D721Med (cell line): ENCODE data around the gene HIC1.

Source experiments
- DNase-seq: peaks from one replicate; pipeline ENCODE4 v3.0.0; 2011; ENCODE audit warnings: low spot score; ENCODE audit not compliant: insufficient read length
- FAIRE-seq: peaks from 2 replicates; lab custom pipeline; 2011; peaks lifted over from hg19 to GRCh38; lab: Jason Lieb, UNC
- CTCF ChIP-seq: IDR thresholded peaks from 2 replicates; pipeline ENCODE4 v1.5.1; 2012; ENCODE audit warnings: mild to moderate bottlenecking, control low read depth; ENCODE audit not compliant: insufficient read depth; ENCODE audit errors: missing control alignments

The HIC1 gene

GRCh38 chr17:2058586-2059546 is 4.0 kb downstream of the HIC1 start:
- DNase-seq (no peak), FAIRE-seq (no peak)

GRCh38 chr17:2059547-2060384 is 4.9 kb downstream of the HIC1 start:
- DNase-seq, result no peak
- TF ChIP-seq CTCF, result no peak
- FAIRE-seq, result no peak

More at GRCh38 chr17:2058586-2059546, 4.0 kb downstream of the HIC1 start:
- no peak for TF ChIP-seq CTCF

- no peak for FAIRE-seq
- DNase-seq, result no peak
- TF ChIP-seq CTCF, result no peak
These were observed 5.4 kb downstream of the HIC1 start for GRCh38 chr17:2060385-2060658.

- DNase-seq (no peak), FAIRE-seq (no peak)
- TF ChIP-seq CTCF, result no peak
These were observed 6.0 kb downstream of the HIC1 start for GRCh38 chr17:2060681-2061440.

- DNase-seq (no peak), FAIRE-seq (no peak)
- TF ChIP-seq CTCF, result no peak
These were observed 6.6 kb downstream of the HIC1 start for GRCh38 chr17:2061441-2061958.

GRCh38 chr17:2062571-2063183 is 7.8 kb downstream of the HIC1 start:
- TF ChIP-seq CTCF, result no peak
- FAIRE-seq (no peak), DNase-seq (no peak)
